Esophagus squamous epithelium (tissue), 5 donors: ENCODE measurements around the gene USP10. TPM values are rescaled to one million over a fixed set of nuclear protein-coding genes. Genes with fewer than 3 reads are reported as not detected.

Experiments used
- DNase-seq: peaks from one replicate; lab custom pipeline; 2025; lab: John Stamatoyannopoulos, UW
- H3K27ac ChIP-seq, 4 donors: fragments of 200-600 bp; sonication (generic); one replicate each; pipeline ENCODE4 v1.5.1; 2016 to 2019; ENCODE audit warnings: mild to moderate bottlenecking in 1 of 4
- H3K27me3 ChIP-seq, 4 donors: fragments of 200-600 bp; sonication (generic); 1 replicate in 3 of 4; 2 replicates in 1 of 4; pipeline versions ENCODE4 v1.5.1 to v1.6.0; 2017 to 2021; ENCODE audit warnings: antibody characterized with exemption in 1 of 4
- H3K36me3 ChIP-seq, 3 donors: fragments of 200-600 bp; sonication (generic); one replicate each; pipeline ENCODE4 v1.5.1; 2016 to 2019
- H3K4me1 ChIP-seq, 3 donors: fragments of 200-600 bp; sonication (generic); one replicate each; pipeline ENCODE4 v1.5.1; 2017 to 2019
- H3K4me3 ChIP-seq, 4 donors: fragments of 200-600 bp; sonication (generic); 1 replicate in 3 of 4; 2 replicates in 1 of 4; pipeline ENCODE4 v1.5.1; 2016 to 2019; ENCODE audit warnings: mild to moderate bottlenecking in 2 of 4, moderate library complexity in 1 of 4
- H3K9me3 ChIP-seq, 3 donors: fragments of 200-600 bp; sonication (generic); one replicate each; pipeline ENCODE4 v1.5.1; 2016 to 2019
- POLR2A ChIP-seq, 4 donors: fragments of 450-650 bp; IDR thresholded peaks; one replicate each; pipeline ENCODE4 v1.6.1; 2017; ENCODE audit warnings: antibody characterized with exemption in 4 of 4, mild to moderate bottlenecking in 4 of 4, moderate library complexity in 3 of 4
- WGBS, 2 donors: methylation state at CpG; one replicate each; pipeline ENCODE4 v1.1.5; 2018; 5-methylcytosine and 5-hydroxymethylcytosine counted together
- intact Hi-C: fragments of 100-400 bp; cut with DNase I; formaldehyde crosslinking; loops from one replicate; pipeline ENCODE4 v1.15.0; 2022
- total RNA-seq, 4 donors: library from RNA; depleted of rRNA; stranded (reverse); fragments of >200 nt; gene quantifications; one replicate each; pipeline ENCODE4 v1.1.0, GENCODE V29; 2016
- TF ChIP-seq, protein P1 (sequence below), 6 experiments: fragments of 450-650 bp in 4 of 6; fragments of 200-600 bp in 2 of 6; sonication (generic) in 2 of 6; IDR thresholded peaks; one replicate each; pipeline ENCODE4 v1.5.1; 2016 to 2019; ENCODE audit warnings: antibody characterized with exemption in 6 of 6, mild to moderate bottlenecking in 4 of 6, moderate library complexity in 4 of 6
- donor health status: DM: yes; HTN: yes; CAD: no.

The USP10 gene
- total RNA-seq, 4 donors from 2014 or later: 44.7 to 71.5 (median 56.0) TPM

DNA sequence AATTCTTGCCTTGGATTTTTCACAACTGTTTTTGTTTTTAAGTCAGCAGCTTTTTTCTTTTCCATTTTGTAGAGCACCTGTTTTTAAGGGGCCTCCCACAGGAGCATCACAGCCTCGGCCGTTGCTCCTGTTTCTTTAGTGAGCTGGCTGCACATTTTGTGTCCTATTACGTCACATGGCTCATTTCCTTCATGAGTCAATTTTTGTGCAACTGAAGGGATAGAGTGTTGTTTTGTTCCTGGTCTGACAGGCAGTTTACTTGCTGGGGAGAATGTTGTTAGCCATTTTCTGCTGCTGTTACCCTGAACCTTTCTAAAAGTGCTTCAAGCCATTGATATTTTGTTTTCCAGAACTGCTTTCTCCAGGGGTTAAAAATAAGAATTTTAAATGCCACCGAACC is 75.0 kb downstream of the USP10 start:
- peak overlapping the region in 1 of 4 donors; percentile 1 for H3K4me3 ChIP-seq
- H3K4me1 ChIP-seq: no peaks in the 10 kb centered on the region
- no peaks in the 10 kb centered on the region for H3K27me3 ChIP-seq
- peaks cover 19 to 100% (median 36%) of the 10 kb centered on the region in 3 donors for H3K36me3 ChIP-seq
- no peak for DNase-seq
- H3K27ac ChIP-seq: peak overlapping the region in 3 of 4 donors; percentile 36 to 47 (median 42)
- 44 to 53% methylated on average over 4 of the region's 4 CpGs for WGBS, 2 donors
- no peak for TF ChIP-seq POLR2A (IDR thresholded peaks at IDR 0.05)
- TF ChIP-seq, protein P1, sequence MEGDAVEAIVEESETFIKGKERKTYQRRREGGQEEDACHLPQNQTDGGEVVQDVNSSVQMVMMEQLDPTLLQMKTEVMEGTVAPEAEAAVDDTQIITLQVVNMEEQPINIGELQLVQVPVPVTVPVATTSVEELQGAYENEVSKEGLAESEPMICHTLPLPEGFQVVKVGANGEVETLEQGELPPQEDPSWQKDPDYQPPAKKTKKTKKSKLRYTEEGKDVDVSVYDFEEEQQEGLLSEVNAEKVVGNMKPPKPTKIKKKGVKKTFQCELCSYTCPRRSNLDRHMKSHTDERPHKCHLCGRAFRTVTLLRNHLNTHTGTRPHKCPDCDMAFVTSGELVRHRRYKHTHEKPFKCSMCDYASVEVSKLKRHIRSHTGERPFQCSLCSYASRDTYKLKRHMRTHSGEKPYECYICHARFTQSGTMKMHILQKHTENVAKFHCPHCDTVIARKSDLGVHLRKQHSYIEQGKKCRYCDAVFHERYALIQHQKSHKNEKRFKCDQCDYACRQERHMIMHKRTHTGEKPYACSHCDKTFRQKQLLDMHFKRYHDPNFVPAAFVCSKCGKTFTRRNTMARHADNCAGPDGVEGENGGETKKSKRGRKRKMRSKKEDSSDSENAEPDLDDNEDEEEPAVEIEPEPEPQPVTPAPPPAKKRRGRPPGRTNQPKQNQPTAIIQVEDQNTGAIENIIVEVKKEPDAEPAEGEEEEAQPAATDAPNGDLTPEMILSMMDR (IDR thresholded peaks at IDR 0.05): no peak
- no peaks in the 10 kb centered on the region for H3K9me3 ChIP-seq
- intact Hi-C loops: no loop called here

DNA sequence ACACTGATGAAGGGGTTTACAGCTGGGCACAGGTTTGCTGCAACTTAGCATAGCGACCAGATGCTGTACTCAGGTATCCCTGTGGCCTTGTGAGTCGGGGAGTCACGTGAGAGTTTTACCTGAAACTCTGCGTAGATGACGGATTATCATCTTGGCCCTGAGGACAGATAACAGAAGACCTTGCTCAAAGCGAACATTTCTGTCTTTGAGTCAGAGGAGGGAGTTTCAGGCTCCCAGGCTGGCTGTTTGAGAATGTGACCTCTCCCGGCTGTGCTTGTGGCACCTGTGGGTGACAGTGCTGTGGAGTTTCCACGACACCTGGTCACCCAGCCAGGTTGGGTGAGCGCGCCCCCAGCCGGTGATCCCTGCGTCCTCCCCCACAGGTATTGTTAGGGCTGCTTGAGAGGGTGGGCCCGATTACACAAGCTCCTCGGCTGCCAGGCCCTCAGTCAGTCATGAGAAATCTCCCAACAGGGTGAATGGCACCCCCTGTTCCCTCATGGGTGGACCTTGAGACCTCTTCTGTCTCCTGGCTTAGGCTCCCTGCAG is 75.5 kb downstream of the USP10 start:
- Histone ChIP-seq H3K4me1 (no peaks in the 10 kb centered on the region), H3K27me3 (no peaks in the 10 kb centered on the region), H3K9me3 (no peaks in the 10 kb centered on the region), H3K27ac (peak overlapping the region; percentile 15 to 47 (median 39)), H3K36me3 (peaks cover 19 to 100% (median 40%) of the 10 kb centered on the region in 3 donors), H3K4me3 (peak overlapping the region in 1 of 4 donors; percentile 1)
- intact Hi-C loops: no loop called here
- WGBS, 2 donors: 86 to 91% methylated on average over 13 of the region's 14 CpGs
- no peak for DNase-seq
- TF ChIP-seq POLR2A (IDR thresholded peaks at IDR 0.05): no peak
- TF ChIP-seq, protein P1 (IDR thresholded peaks at IDR 0.05): no peak

DNA sequence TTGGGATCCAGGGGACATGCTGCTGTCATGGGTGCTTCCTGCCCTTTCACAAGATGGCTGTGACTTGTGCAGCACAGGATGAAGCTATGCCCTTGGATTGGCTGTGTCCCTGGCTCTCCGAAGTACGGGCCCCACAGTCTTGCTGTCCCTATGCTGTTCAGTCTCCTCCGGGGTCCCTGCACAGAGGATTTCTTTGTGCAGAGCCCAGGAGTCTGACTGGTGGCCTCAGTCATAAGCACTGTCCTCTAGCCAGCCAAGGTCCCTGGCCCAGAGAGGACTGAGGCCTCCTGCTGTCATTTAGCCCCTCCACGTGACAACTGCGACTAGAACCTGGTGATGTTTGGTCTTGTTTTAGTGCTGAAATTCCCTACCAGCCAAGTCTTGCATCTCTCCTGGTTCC is 77.6 kb downstream of the USP10 start:
- Histone ChIP-seq H3K36me3 (peaks cover 19 to 85% (median 32%) of the 10 kb centered on the region in 3 donors), H3K4me1 (no peaks in the 10 kb centered on the region), H3K9me3 (no peaks in the 10 kb centered on the region), H3K27me3 (no peaks in the 10 kb centered on the region), H3K4me3 (no peak overlapping the region), H3K27ac (no peak overlapping the region)
- TF ChIP-seq POLR2A (IDR thresholded peaks at IDR 0.05): no peak
- TF ChIP-seq, protein P1 (IDR thresholded peaks at IDR 0.05): no peak
- DNase-seq: no peak
- intact Hi-C loops: no loop called here
- WGBS, 2 donors: 93 to 95% methylated on average over 5 of the region's 5 CpGs

DNA sequence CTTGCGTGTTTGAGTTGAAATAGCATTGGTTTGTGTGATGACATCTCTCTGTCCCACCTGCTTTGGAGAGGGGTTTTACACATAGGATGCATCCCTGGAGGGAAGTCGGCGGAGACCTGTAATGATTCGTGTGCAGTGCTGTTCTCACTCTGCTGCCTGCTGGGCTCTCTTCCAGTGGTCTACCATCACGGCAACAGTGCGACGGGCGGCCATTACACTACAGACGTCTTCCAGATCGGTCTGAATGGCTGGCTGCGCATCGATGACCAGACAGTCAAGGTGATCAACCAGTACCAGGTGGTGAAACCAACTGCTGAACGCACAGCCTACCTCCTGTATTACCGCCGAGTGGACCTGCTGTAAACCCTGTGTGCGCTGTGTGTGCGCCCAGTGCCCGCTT is 78.9 kb downstream of the USP10 start:
- intact Hi-C loops: no loop called here
- no peak for DNase-seq
- Histone ChIP-seq H3K4me1 (no peaks in the 10 kb centered on the region), H3K36me3 (peaks cover 14 to 73% (median 32%) of the 10 kb centered on the region in 3 donors), H3K4me3 (no peak overlapping the region), H3K27me3 (no peaks in the 10 kb centered on the region), H3K27ac (no peak overlapping the region), H3K9me3 (no peaks in the 10 kb centered on the region)
- TF ChIP-seq, protein P1 (IDR thresholded peaks at IDR 0.05): no peak
- TF ChIP-seq POLR2A (IDR thresholded peaks at IDR 0.05): no peak
- whole genome bisulfite sequencing, 2 donors: 95 to 99% methylated on average over 6 to 13 of the region's 18 CpGs

DNA sequence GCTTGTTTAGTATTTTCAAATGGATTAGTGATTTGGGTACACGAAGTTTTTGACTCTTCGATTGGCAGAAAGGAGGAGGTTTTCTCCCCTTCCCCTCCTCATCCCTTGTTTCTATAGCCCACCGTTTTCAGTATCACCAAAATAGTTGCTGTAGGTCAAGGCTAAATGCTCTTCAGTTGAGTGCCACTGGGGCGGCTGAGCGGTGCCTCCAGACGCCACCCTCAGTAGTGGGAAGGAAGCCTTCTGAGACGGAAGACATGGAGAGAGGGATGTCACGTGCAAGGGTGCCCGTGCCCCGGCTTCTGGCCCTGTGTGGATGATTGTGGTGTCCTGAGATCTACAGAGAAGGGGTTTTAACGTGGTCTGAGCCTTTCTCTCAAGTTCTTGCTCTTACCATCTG is 80.3 kb downstream of the USP10 start:
- intact Hi-C loops: no loop called here
- Histone ChIP-seq H3K36me3 (peaks cover 14 to 59% (median 32%) of the 10 kb centered on the region in 3 donors), H3K4me1 (no peaks in the 10 kb centered on the region)

More for the DNA sequence above, 80.3 kb downstream of the USP10 start:
- Histone ChIP-seq H3K9me3 (no peaks in the 10 kb centered on the region), H3K27ac (no peak overlapping the region), H3K4me3 (no peak overlapping the region), H3K27me3 (no peaks in the 10 kb centered on the region)
- no peak for DNase-seq
- WGBS, 2 donors: 94 to 95% methylated on average over 7 to 11 of the region's 11 CpGs
- TF ChIP-seq, protein P1 (IDR thresholded peaks at IDR 0.05): no peak
- no peak for TF ChIP-seq POLR2A (IDR thresholded peaks at IDR 0.05)
